ENCODE measurements around the gene PPIL1.

PPIL1 gene

GRCh38 chr6:36840432-36841403 is 33.9 kb downstream of the PPIL1 start:
- in situ Hi-C loops (cut with MboI; ENCODE audit: low pct_unique_long_range_greater_than_20kb, low sequenced_read_pairs): loop anchor here (10.0 kb wide), 1 partner anchor 66 kb away; no protein-coding TSS in a partner anchor
- no peak for DNase-seq

DNA sequence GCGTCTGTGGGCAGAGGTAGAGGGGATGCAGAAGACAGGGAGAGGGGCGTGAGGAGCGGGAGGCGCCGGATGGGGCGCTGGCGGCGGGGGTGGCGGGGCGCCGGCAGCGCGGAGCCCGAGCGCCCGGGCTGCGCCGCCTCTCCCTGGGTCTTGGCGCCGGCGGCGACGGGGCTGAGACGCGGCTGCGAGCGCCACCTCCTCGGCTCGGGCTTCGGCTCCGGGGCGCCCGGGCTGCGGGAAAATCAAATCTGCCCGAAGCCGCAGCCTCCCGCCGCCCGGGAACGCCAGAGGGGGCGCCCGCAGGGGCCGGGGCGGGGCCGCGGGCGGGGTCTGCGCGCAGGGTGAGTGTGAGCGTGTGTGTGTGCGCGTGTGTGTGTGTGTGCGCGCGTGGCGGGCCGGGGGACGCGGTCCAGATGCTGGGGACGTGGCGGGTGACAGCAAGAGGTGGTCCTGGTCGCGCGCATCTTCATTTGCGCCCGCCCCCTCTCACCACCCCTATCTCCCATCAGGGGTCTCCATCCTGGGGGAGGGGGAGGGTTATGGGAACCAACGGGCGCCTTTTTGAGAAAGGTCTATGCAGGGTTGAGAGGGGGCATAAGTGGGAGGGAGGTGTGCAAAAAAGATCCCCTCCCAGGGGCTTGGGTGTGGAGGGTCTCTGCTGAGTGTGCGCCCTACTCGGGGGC is 34.7 kb downstream of the PPIL1 start:
- DNase-seq: no peak

DNA sequence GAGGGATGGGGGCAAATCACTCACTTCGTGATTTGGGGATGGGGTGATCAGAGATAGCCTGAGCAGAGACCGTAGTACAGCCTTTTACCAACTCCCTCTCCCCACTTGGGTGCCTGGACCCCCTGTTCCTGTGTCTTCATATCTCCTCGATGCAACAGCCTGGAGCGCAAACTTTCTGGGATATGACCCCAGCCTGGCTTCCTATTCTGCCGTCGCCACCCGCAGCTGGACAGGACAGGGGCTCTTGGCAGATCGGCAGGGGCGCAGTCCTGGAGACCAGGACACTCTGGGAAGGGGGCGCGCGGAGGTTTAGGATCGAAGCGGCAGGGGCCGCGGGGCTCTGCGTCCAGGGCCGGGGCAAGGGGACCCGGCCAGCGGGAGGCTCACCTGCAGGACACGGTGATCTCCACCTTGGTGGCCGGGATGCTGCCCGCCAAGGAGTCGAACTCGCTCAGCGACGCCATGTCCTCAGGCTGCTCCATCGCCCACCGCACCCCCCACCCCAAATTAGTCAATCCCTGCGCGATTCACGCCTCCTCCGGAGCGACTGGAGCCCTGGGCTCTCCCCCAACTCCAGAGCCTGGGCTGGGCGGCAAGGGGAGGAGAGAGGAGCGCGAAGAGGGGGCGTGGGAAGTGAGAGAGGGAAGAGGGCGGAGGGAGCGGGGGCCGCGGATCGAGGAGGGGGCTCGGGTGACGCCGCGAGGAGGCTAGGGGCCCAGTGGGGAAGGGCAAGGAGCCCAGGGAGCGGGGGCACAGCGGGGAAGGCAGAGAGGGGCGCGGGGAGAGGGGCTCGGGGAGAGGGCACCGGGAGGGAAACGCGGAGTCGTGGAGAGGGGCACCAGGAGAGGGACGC is 35.5 kb downstream of the PPIL1 start, which contains the start of gene CPNE5:
TSS of gene CPNE5 (minus strand) at position 549 of the 853 bp plus-strand sequence. CDS start at position 482, 67 bp downstream.
- in situ Hi-C loops (cut with MboI; ENCODE audit: low pct_unique_long_range_greater_than_20kb, low sequenced_read_pairs): no loop called here
- DNase-seq: no peak

More for the DNA sequence above, 34.7 kb downstream of the PPIL1 start:
- in situ Hi-C loops (cut with MboI; ENCODE audit: low pct_unique_long_range_greater_than_20kb, low sequenced_read_pairs): loop anchor here (10.0 kb wide), 1 partner anchor 65 kb away; no protein-coding TSS in a partner anchor

- DNase-seq: no peak
- in situ Hi-C loops (cut with MboI; ENCODE audit: low pct_unique_long_range_greater_than_20kb, low sequenced_read_pairs): no loop called here
These were observed 36.9 kb downstream of the PPIL1 start for GRCh38 chr6:36837686-36838085.

GRCh38 chr6:36837022-36837339 is 37.6 kb downstream of the PPIL1 start:
- in situ Hi-C loops (cut with MboI; ENCODE audit: low pct_unique_long_range_greater_than_20kb, low sequenced_read_pairs): no loop called here
- DNase-seq: no peak

DNA sequence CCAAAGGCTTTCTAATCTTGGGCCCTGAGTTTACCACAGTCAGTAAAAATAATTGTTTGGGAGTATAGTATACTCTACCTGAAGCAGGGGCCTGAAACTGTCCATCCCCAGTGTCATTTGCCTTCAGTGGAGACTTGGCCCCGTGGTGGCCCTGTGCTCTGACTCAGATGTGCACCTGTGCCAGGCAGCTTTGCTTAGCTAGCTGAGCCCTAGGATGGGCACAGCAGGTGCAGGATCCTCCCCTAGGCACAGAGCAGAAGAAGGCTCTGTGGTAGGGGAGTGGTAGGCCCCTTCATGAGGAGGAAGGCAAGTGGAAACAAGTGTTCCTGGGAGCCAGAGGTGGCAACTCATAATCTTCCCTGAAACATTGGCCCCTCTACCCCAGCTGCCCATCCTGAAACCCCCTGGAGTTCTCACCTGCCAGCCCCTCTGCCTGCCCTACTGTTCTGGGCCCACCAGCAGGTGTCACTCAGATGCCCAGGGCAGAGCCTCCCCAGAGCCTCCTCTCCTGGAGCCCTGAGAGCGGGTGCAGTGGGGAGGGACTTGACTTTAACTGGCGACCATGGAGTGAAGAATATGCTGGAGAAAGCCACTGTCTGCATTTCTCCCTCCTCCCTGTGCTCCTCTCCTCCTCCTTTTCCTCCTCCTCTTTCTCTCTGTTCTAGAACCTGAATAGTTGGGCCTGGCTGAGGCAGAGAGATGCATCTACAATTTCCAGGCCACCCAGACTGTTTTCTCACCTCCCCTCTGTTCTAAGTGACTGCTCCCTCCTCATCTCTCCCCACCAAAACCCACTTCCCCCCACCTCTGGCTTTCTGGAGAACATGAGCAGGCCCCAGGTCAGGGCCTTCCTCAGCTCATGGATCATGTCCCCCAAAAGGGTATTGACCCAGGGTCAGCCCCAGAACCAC is 38.2 kb downstream of the PPIL1 start:
- in situ Hi-C loops (cut with MboI; ENCODE audit: low pct_unique_long_range_greater_than_20kb, low sequenced_read_pairs): no loop called here
- DNase-seq: no peak

- DNase-seq: no peak
- in situ Hi-C loops (cut with MboI; ENCODE audit: low pct_unique_long_range_greater_than_20kb, low sequenced_read_pairs): no loop called here
These were observed 39.8 kb downstream of the PPIL1 start for GRCh38 chr6:36834576-36835341.

DNA sequence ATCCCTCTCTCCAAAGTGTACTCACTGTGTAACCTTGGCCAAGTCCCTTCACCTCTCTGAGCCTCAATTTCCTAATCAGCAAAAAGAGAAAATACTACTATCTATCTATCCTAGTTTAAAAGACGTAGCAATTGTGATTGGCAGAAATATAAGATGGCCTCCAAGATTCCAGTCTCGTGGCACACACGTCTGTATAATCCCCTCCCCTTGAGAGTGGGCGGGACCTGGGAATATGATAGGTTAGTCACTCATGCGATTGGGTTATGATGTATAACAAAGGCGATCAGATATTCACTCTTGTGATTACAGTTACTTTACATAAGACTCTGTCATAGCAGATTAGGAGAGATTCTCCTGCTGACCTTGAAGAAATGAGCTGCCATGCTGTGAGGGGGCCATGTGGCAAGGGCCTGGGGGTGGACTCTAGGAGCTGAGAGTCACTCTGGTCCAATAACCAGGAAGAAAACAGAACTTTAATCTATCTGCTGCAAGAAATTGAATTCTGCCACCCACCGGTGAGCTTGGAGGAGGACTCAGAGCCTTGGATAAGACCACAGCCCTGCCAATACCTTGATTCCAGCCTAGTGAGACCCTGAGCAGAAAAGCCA is 41.3 kb downstream of the PPIL1 start:
- no peak for DNase-seq
- in situ Hi-C loops (cut with MboI; ENCODE audit: low pct_unique_long_range_greater_than_20kb, low sequenced_read_pairs): no loop called here

DNA sequence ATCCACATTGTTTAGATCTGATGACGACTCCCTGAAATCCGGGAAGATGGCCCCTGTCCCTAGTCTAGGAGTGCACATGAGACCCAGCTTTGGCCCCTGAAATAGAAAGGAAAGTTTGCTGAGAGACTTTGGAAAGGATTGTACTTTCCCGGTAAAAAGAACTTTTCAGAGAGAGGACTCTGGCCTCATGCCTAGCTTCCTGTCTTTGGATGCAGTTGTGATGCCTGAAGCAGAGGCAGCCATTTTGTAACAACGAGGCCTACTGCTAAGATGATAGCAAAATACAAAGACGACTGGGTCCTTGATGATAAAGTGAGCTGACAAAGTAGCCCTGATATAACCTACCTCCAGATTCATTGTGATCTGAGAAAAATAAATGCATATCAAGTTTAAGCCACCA is 42.3 kb downstream of the PPIL1 start:
- in situ Hi-C loops (cut with MboI; ENCODE audit: low pct_unique_long_range_greater_than_20kb, low sequenced_read_pairs): no loop called here
- no peak for DNase-seq

DNA sequence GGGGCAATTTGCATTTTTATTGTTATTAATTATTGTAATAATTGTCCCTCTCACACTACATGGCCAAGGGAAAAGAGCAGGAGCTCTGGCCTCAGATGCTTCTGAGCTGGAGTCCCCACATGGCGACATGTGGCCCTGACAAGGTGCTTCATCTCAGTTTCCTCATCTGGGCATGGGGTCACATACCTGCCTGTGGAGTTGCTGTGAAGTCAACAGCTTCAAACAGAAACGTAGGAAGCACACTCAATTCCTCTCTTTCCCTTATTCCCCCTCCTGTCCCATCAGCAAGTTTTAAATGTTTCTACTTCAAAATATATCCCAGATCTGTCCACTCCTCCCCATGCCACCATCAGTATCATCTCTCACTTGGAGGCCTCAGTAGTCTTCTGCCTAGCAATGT is 44.0 kb downstream of the PPIL1 start:
- in situ Hi-C loops (cut with MboI; ENCODE audit: low pct_unique_long_range_greater_than_20kb, low sequenced_read_pairs): no loop called here
- no peak for DNase-seq

DNA sequence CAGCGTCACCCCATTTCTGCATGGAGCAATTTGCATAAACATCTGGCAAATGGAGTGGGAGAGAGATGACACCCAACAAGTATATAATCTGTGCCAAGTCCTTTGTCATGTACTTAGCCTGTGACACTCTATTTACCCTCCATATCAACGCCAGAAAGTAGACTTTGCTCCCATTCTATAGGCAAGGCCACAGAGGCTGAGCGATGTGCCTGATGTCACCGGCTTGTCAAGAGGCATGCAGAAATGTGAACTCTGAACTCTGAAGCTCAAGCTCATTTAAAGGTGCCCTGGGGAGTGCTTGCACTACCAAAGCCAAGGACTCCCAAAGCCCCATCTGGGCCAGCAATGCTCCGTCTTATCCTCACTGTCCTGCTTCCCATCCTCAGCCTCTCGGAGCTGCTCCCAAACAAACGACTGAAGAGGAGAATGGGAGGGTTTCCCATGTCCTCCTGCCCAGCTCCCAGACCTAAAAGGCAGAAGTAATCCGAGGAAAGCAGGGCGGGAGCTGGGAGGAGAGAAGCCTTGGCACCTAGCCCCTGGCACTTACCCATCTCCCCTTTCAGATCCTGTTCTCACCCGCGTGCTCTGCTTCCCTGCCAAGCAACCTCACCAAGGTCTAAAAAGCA is 44.6 kb downstream of the PPIL1 start:
- no peak for DNase-seq
- in situ Hi-C loops (cut with MboI; ENCODE audit: low pct_unique_long_range_greater_than_20kb, low sequenced_read_pairs): no loop called here

GRCh38 chr6:36827261-36828079 is 47.1 kb downstream of the PPIL1 start:
- DNase-seq: peak; percentile 91
- in situ Hi-C loops (cut with MboI; ENCODE audit: low pct_unique_long_range_greater_than_20kb, low sequenced_read_pairs): no loop called here

- in situ Hi-C loops (cut with MboI; ENCODE audit: low pct_unique_long_range_greater_than_20kb, low sequenced_read_pairs): no loop called here
These were observed 47.9 kb downstream of the PPIL1 start for GRCh38 chr6:36826520-36827227.

DNA sequence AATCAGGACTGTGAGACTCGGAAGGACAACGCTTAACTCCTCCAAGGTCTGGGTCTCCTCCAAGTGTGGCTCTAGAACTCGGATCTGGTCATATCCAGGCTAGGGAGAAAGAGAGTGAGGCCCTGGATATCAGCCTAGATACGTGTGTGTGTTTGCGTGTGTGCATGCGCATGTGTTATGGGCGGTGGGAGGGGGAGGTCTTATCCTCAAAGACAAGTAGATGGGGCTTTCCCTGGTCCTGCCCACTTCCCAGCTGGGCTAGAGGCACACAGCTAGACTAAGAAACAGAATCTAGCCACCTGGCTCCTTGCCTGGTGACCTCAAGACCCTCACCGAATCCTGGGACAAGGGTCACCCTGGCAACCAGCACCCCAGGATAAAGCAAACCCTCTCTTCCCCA is 48.6 kb downstream of the PPIL1 start:
- in situ Hi-C loops (cut with MboI; ENCODE audit: low pct_unique_long_range_greater_than_20kb, low sequenced_read_pairs): no loop called here

More at GRCh38 chr6:36826520-36827227, 47.9 kb downstream of the PPIL1 start:
- DNase-seq: no peak

DNA sequence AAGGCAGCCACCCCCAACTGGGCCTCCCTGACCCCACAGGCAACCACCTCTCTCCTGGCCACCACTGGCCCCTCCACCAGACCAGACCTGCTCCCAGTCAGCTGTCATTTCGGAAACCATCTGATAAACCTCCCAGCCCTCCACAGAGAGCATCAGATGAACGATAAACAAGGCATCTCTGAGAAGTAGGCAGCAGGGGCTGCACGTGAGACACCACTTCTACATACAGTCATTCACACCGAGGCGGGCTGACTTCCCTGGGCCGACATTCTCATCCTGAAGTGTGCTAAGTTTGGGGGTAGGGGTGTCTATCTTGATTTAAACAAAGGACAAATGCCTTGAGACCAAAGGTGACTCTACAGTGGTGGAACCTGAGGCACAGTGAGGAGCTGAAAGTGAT is 49.2 kb downstream of the PPIL1 start:
- DNase-seq: no peak
- in situ Hi-C loops (cut with MboI; ENCODE audit: low pct_unique_long_range_greater_than_20kb, low sequenced_read_pairs): no loop called here

More for the DNA sequence above, 48.6 kb downstream of the PPIL1 start:
- no peak for DNase-seq
